HepG2 (cell line): ENCODE measurements around the gene CAMKMT. TPM values are rescaled to one million over a fixed set of nuclear protein-coding genes. Genes with fewer than 3 reads are reported as not detected.

ENCODE experiments used
- ATAC-seq: fragments of 200-7000 bp; cut with Tn5 transposase; 3 replicates; pipeline ENCODE4 v1.9.1; 2020; ENCODE audit warnings: mild to moderate bottlenecking, moderate library complexity
- BruUV-seq: library from RNA; stranded (reverse); fragments of 400-500 nt; replicated peaks from 2 replicates; lab custom pipeline; 2021; lab: Mats Ljungman, UMichigan
- CTCF ChIA-PET: fragments of 300-600 bp; formaldehyde crosslinking; extraction: SDS; loops from one replicate; lab custom pipeline; 2021; ENCODE audit warnings: low total read pairs, inconsistent platforms, low intra/inter-chr PET ratio; lab: Yijun Ruan, JAX
- POLR2A ChIA-PET: fragments of 350-600 bp; sonication (Branson Sonifier 250); formaldehyde crosslinking; loops from one replicate; lab custom pipeline; 2020; ENCODE audit warnings: antibody characterized with exemption, inconsistent platforms; lab: Yijun Ruan, JAX
- DNase-seq: peaks from one replicate; pipeline ENCODE4 v3.0.0-alpha.2; 2015; ENCODE audit warnings: low spot score
- FAIRE-seq: peaks from 3 replicates; lab custom pipeline; 2011; peaks lifted over from hg19 to GRCh38; lab: Jason Lieb, UNC
- H2AFZ ChIP-seq: one replicate; pipeline ENCODE4 v1.6.1; 2011; ENCODE audit warnings: low read length, inconsistent platforms
- H3K27ac ChIP-seq: fragments of 300-600 bp; 3 replicates; pipeline ENCODE4 v1.8.0; 2011; ENCODE audit warnings: mixed run types, mild to moderate bottlenecking, mixed read lengths, low read length, inconsistent platforms; ENCODE audit not compliant: insufficient read depth; ENCODE audit errors: extremely low read length
- H3K27me3 ChIP-seq, 2 experiments: fragments of 200-600 bp in 1 of 2; 2 replicates in 1 of 2; 3 replicates in 1 of 2; pipeline versions ENCODE4 v1.6.0 to v1.8.0; 2011; ENCODE audit warnings: low read length in 2 of 2, mild to moderate bottlenecking in 2 of 2, moderate library complexity in 2 of 2, inconsistent platforms in 1 of 2; ENCODE audit not compliant: insufficient read depth in 2 of 2, control insufficient read depth in 1 of 2
- H3K36me3 ChIP-seq, 2 experiments: fragments of 200-600 bp in 1 of 2; replicated peaks in 1 of 2; 2 replicates in 1 of 2; 3 replicates in 1 of 2; pipeline versions ENCODE4 v1.5.1 to v1.8.0; 2011; ENCODE audit warnings: low read length in 2 of 2, inconsistent platforms in 1 of 2; ENCODE audit not compliant: insufficient read depth in 2 of 2, control insufficient read depth in 1 of 2
- H3K4me1 ChIP-seq: 2 replicates; pipeline ENCODE4 v1.5.1; 2012; ENCODE audit warnings: low read length, inconsistent platforms; ENCODE audit not compliant: insufficient read depth
- H3K4me2 ChIP-seq: 2 replicates; pipeline ENCODE4 v1.6.0; 2011; ENCODE audit warnings: low read depth, low read length, inconsistent platforms
- H3K4me3 ChIP-seq, 3 experiments: fragments of 200-600 bp in 1 of 3; sonication (generic), shearing (Covaris generic) in 1 of 3; replicated peaks in 1 of 3; 2 replicates each; pipeline ENCODE4 v1.5.1; 2011 to 2016; ENCODE audit warnings: low read length in 3 of 3, inconsistent platforms in 2 of 3, low read depth in 2 of 3, mild to moderate bottlenecking in 2 of 3, control low read depth in 1 of 3, mixed read lengths in 1 of 3; ENCODE audit not compliant: insufficient read depth in 1 of 3
- H3K79me2 ChIP-seq: one replicate; pipeline ENCODE4 v1.6.1; 2011; ENCODE audit warnings: low read length, inconsistent platforms; ENCODE audit not compliant: insufficient read depth
- H3K9ac ChIP-seq: 2 replicates; pipeline ENCODE4 v1.6.0; 2011; ENCODE audit warnings: mild to moderate bottlenecking, low read depth, low read length, inconsistent platforms; ENCODE audit not compliant: insufficient read depth
- H3K9me3 ChIP-seq: 2 replicates; pipeline ENCODE4 v1.5.1; 2012; ENCODE audit warnings: mild to moderate bottlenecking, low read length
- H4K20me1 ChIP-seq: 2 replicates; pipeline ENCODE4 v1.6.0; 2011; ENCODE audit warnings: inconsistent platforms, mild to moderate bottlenecking, low read length, moderate library complexity; ENCODE audit not compliant: insufficient read depth
- IKZF5 ChIP-seq: IDR thresholded peaks from 2 replicates; pipeline ENCODE4 v1.6.1; 2018; ENCODE audit warnings: missing genetic modification reagents, mild to moderate bottlenecking, missing compliant biosample characterization
- ISL2 ChIP-seq: sonication (generic); formaldehyde crosslinking; IDR thresholded peaks from 2 replicates; pipeline ENCODE4 v1.5.0; 2020; ENCODE audit warnings: missing genetic modification reagents
- ONECUT2 ChIP-seq: sonication (generic); formaldehyde crosslinking; IDR thresholded peaks from 2 replicates; pipeline ENCODE4 v1.4.0; 2020; ENCODE audit warnings: missing genetic modification reagents
- SMYD3 ChIP-seq: sonication (generic); formaldehyde crosslinking; IDR thresholded peaks from 2 replicates; pipeline ENCODE4 v1.8.1; 2023; ENCODE audit warnings: mild to moderate bottlenecking, missing genetic modification reagents
- ZNF24 ChIP-seq: fragments of 450-650 bp; IDR thresholded peaks from 2 replicates; pipeline ENCODE4 v1.6.1; 2017; ENCODE audit warnings: antibody characterized with exemption, mild to moderate bottlenecking
- WGBS: methylation state at CpG from one replicate; pipeline ENCODE4 v1.1.6; 2017; ENCODE audit warnings: low lambda C conversion rate; 5-methylcytosine and 5-hydroxymethylcytosine counted together
- in situ Hi-C: cut with HindIII; loops from 2 replicates; pipeline ENCODE4 v1.10.0; 2017; ENCODE audit warnings: low pct_unique_long_range_greater_than_20kb; ENCODE audit not compliant: extremely low pct_ligation_motif_present
- intact Hi-C: fragments of 100-400 bp; cut with micrococcal nuclease; formaldehyde crosslinking; loops from one replicate; pipeline ENCODE4 v1.10.0; 2022; ENCODE audit not compliant: unreplicated experiment
- polyA plus RNA-seq, 8 experiments: library from polyadenylated mRNA; depleted of rRNA in 3 of 8; stranded (reverse) in 7 of 8; unstranded in 1 of 8; fragments of >200 nt; fragmentation: Illumina TruSeq in 4 of 8; extraction: Trizol in 4 of 8; gene quantifications; 2 replicates each; pipeline versions ENCODE4 v1.2.1 to v1.2.3, GENCODE V29; 2011 to 2016; ENCODE audit warnings: low read depth in 4 of 8, missing spikeins in 1 of 8, mixed read lengths in 1 of 8; ENCODE audit not compliant: insufficient read depth in 1 of 8
- total RNA-seq, 5 experiments: library from RNA; depleted of rRNA; stranded (reverse); fragments of >200 nt; fragmentation: Illumina TruSeq; extraction: Trizol; gene quantifications; 2 replicates each; pipeline ENCODE4 v1.2.3, GENCODE V29; 2016; ENCODE audit warnings: low read depth in 1 of 5

CAMKMT gene
- total and polyA plus RNA-seq, 2 of the 13 experiments (the other 11 are each of a cell fraction or from before 2014, with no cell fraction given) = 6.9 to 20.8 TPM

- Histone ChIP-seq H3K4me1 (peaks cover 14% of the 10 kb centered on the region), H3K27me3 (no peaks in the 10 kb centered on the region), H3K4me3 (no peak overlapping the region), H3K9me3 (no peaks in the 10 kb centered on the region), H3K36me3 (no peaks in the 10 kb centered on the region), H3K4me2 (no peak overlapping the region), H3K79me2 (no peaks in the 10 kb centered on the region), H3K27ac (no peak overlapping the region), H2AFZ (no peak overlapping the region), H4K20me1 (no peaks in the 10 kb centered on the region), H3K9ac (no peak overlapping the region)
- CTCF ChIA-PET = no interaction called here
- ATAC-seq (no peak), DNase-seq (no peak), FAIRE-seq (no peak)
- TF ChIP-seq IKZF5 (CRISPR knock-in tag) (no peak), ONECUT2 (no peak)
- intact Hi-C loops = no loop called here
- in situ Hi-C loops = no loop called here
- POLR2A ChIA-PET = no interaction called here
- BruUV-seq = no TSS peak
Measured at GRCh38 chr2:44566059-44566458, 204.3 kb downstream of the CAMKMT start.

GRCh38 chr2:44569491-44569890 is 207.7 kb downstream of the CAMKMT start:
- CTCF ChIA-PET = no interaction called here

More at GRCh38 chr2:44569491-44569890, 207.7 kb downstream of the CAMKMT start:
- intact Hi-C loops = no loop called here
- peaks cover 14% of the 10 kb centered on the region for H3K4me1 ChIP-seq
- no peaks in the 10 kb centered on the region for H3K9me3 ChIP-seq
- no peak for DNase-seq
- over 99% methylated on average over 2 of the region's 2 CpGs for WGBS
- in situ Hi-C loops = no loop called here
- TF ChIP-seq ISL2 (CRISPR knock-in tag) (no peak), SMYD3 (CRISPR knock-in tag) (no peak), ZNF24 (no peak)
- TF ChIP-seq, all 625 proteins: peak for 0
- H3K79me2 ChIP-seq = no peaks in the 10 kb centered on the region
- no peak overlapping the region for H3K9ac ChIP-seq
- no peaks in the 10 kb centered on the region for H4K20me1 ChIP-seq
- no peak overlapping the region for H3K4me2 ChIP-seq
- no peak overlapping the region for H2AFZ ChIP-seq
- no peak overlapping the region for H3K4me3 ChIP-seq
- POLR2A ChIA-PET = no interaction called here
- H3K27ac ChIP-seq = no peak overlapping the region
- H3K27me3 ChIP-seq = no peaks in the 10 kb centered on the region
- ATAC-seq = no peak
- no peaks in the 10 kb centered on the region for H3K36me3 ChIP-seq
- no peak for FAIRE-seq
- no TSS peak for BruUV-seq
